ENCODE data around the gene ZNF525.

ZNF525 gene

GRCh38 chr19:53365134-53365898, at the start of gene ZNF525:
TSS of gene ZNF525 (plus strand) at chr19:53365705. CDS start at chr19:53372282, 6,577 bp downstream.
- peaks cover 12% of the 10 kb centered on the region for H3K36me3 ChIP-seq (ENCODE audit: control insufficient read depth, low read length)
- peaks cover 11% of the 10 kb centered on the region for H3K4me1 ChIP-seq (ENCODE audit: control insufficient read depth, low read length)
- no peak for TF ChIP-seq EZH2phosphoT487 (IDR thresholded peaks at IDR 0.05; ENCODE audit: borderline replicate concordance, low read length)
- TF ChIP-seq CTCF (IDR thresholded peaks at IDR 0.05; ENCODE audit: low read depth, low read length, poor library complexity, severe bottlenecking): no peak
- H3F3A ChIP-seq (ENCODE audit: control insufficient read depth, insufficient read depth): no peaks in the 10 kb centered on the region
- peak within 1 kb of the TSS; percentile 51 for H3K27ac ChIP-seq (ENCODE audit: low read depth, low read length)
- H3K79me2 ChIP-seq (ENCODE audit: control insufficient read depth, low read length): peaks cover 31% of the 10 kb centered on the region
- H3K4me2 ChIP-seq (ENCODE audit: low read length): peak within 1 kb of the TSS; percentile 90
- H3K27me3 ChIP-seq (ENCODE audit: control insufficient read depth, low read length): no peaks in the 10 kb centered on the region
- peak within 1 kb of the TSS; percentile 97 for H3K4me3 ChIP-seq (ENCODE audit: low read length)
- H4K20me1 ChIP-seq (ENCODE audit: control insufficient read depth, insufficient read depth, low read depth, low read length): no peaks in the 10 kb centered on the region
- H3K9me2 ChIP-seq (replicated peaks; ENCODE audit: control insufficient read depth, low read length): no peaks in the 10 kb centered on the region
- H3K9me3 ChIP-seq (ENCODE audit: control insufficient read depth, insufficient read depth, low read length): peaks cover 15% of the 10 kb centered on the region

DNA sequence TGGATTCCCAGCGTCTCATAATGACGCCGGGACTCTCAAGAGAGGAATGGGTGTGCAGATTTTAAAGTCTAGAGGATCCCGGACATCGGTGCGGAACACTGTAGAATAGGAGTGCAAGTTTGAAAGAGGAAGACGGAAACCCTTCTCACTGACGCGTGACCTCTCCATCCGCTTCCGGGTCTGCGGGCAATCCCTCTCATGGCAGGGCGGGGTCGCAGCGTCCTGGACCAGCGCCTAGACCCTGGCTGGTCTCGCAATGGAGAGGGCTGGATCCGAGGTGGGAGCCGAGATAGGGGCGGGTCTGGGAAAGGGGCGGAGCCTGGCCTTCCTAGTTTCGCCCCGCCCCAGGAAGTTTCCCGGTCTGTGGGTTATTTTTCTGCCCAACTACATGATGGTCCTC, 36.5 kb upstream of the ZNF525 start:
- H3F3A ChIP-seq (ENCODE audit: control insufficient read depth, insufficient read depth): no peaks in the 10 kb centered on the region
- H3K27ac ChIP-seq (ENCODE audit: low read depth, low read length): no peak overlapping the region
- TF ChIP-seq CTCF (IDR thresholded peaks at IDR 0.05; ENCODE audit: low read depth, low read length, poor library complexity, severe bottlenecking): no peak
- no peak for TF ChIP-seq EZH2phosphoT487 (IDR thresholded peaks at IDR 0.05; ENCODE audit: borderline replicate concordance, low read length)
- H3K4me2 ChIP-seq (ENCODE audit: low read length): no peak overlapping the region
- H3K79me2 ChIP-seq (ENCODE audit: control insufficient read depth, low read length): peaks cover 4% of the 10 kb centered on the region
- peaks cover 3% of the 10 kb centered on the region; the same call in 1 of the 2 replicates for H3K36me3 ChIP-seq (ENCODE audit: control insufficient read depth, low read length)
- peaks cover 3% of the 10 kb centered on the region for H3K4me1 ChIP-seq (ENCODE audit: control insufficient read depth, low read length)
- peaks cover 37% of the 10 kb centered on the region for H3K9me3 ChIP-seq (ENCODE audit: control insufficient read depth, insufficient read depth, low read length)
- H4K20me1 ChIP-seq (ENCODE audit: control insufficient read depth, insufficient read depth, low read depth, low read length): no peaks in the 10 kb centered on the region
- no peak overlapping the region for H3K4me3 ChIP-seq (ENCODE audit: low read length)
- H3K9me2 ChIP-seq (replicated peaks; ENCODE audit: control insufficient read depth, low read length): no peaks in the 10 kb centered on the region
- no peaks in the 10 kb centered on the region for H3K27me3 ChIP-seq (ENCODE audit: control insufficient read depth, low read length)

DNA sequence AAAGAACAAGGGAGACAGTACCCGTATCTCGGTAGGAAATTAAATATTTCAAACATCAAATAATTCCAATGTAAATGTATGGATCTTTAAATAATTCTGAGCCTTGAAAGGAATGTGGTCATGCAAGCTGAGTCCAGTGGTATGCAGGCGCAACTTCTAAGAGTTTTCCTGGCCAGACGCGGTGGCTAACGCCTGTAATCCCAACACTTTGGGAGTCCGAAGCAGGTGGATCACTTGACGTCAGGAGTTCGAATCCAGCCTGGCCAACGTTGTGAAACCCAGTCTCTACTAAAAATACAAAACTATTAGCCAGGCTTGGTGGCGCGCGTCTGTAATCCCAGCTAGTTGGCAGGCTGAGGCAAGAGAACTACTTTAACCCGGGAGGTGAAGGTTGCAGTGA, 33.0 kb upstream of the ZNF525 start:
- Histone ChIP-seq H3K9me2 (replicated peaks; ENCODE audit: control insufficient read depth, low read length) (no peaks in the 10 kb centered on the region), H3F3A (ENCODE audit: control insufficient read depth, insufficient read depth) (no peaks in the 10 kb centered on the region), H3K27me3 (ENCODE audit: control insufficient read depth, low read length) (no peaks in the 10 kb centered on the region), H3K4me2 (ENCODE audit: low read length) (no peak overlapping the region), H3K4me3 (ENCODE audit: low read length) (no peak overlapping the region), H3K9me3 (ENCODE audit: control insufficient read depth, insufficient read depth, low read length) (peaks cover 34% of the 10 kb centered on the region), H4K20me1 (ENCODE audit: control insufficient read depth, insufficient read depth, low read depth, low read length) (no peaks in the 10 kb centered on the region), H3K36me3 (ENCODE audit: control insufficient read depth, low read length) (peaks cover 3% of the 10 kb centered on the region; the same call in 1 of the 2 replicates), H3K4me1 (ENCODE audit: control insufficient read depth, low read length) (peaks cover 11% of the 10 kb centered on the region), H3K79me2 (ENCODE audit: control insufficient read depth, low read length) (peaks cover 30% of the 10 kb centered on the region), H3K27ac (ENCODE audit: low read depth, low read length) (no peak overlapping the region)
- TF ChIP-seq EZH2phosphoT487 (IDR thresholded peaks at IDR 0.05; ENCODE audit: borderline replicate concordance, low read length): no peak
- no peak for TF ChIP-seq CTCF (IDR thresholded peaks at IDR 0.05; ENCODE audit: low read depth, low read length, poor library complexity, severe bottlenecking)

All from DOHH2 (cell line).